Lower leg skin (tissue), 4 donors: ENCODE data around the gene OSBPL3. TPM values are rescaled to one million over a fixed set of nuclear protein-coding genes. Genes with fewer than 3 reads are reported as not detected.

Experiments used
- DNase-seq, 2 donors: peaks; one replicate each; pipeline ENCODE4 v3.0.0-alpha.2; 2019; ENCODE audit warnings: low spot score in 2 of 2
- H3K4me3 ChIP-seq: fragments of 200-600 bp; sonication (generic); 2 replicates; pipeline ENCODE4 v1.5.1; 2017; ENCODE audit warnings: mild to moderate bottlenecking, low read depth; ENCODE audit not compliant: poor library complexity, severe bottlenecking
- POLR2A ChIP-seq, 2 donors: fragments of 450-650 bp; IDR thresholded peaks; one replicate each; pipeline ENCODE4 v1.6.1; 2016 to 2017; ENCODE audit warnings: antibody characterized with exemption in 2 of 2, mild to moderate bottlenecking in 1 of 2, moderate library complexity in 1 of 2
- WGBS, 2 donors: methylation state at CpG; one replicate each; pipeline ENCODE4 v1.1.5; 2018; 5-methylcytosine and 5-hydroxymethylcytosine counted together
- intact Hi-C: fragments of 100-400 bp; cut with DNase I; formaldehyde crosslinking; loops from one replicate; pipeline ENCODE4 v1.15.0; 2023; ENCODE audit warnings: low total_unique reads
- total RNA-seq, 4 donors: library from RNA; depleted of rRNA; stranded (reverse); fragments of >200 nt; gene quantifications; one replicate each; pipeline ENCODE4 v1.1.0, GENCODE V29; 2016
- TF ChIP-seq, protein P1 (sequence below), 3 donors: fragments of 450-650 bp; IDR thresholded peaks; one replicate each; pipeline ENCODE4 v1.5.1; 2016; ENCODE audit warnings: antibody characterized with exemption in 3 of 3, mild to moderate bottlenecking in 3 of 3, moderate library complexity in 2 of 3

The OSBPL3 gene
- total RNA-seq, 4 donors from 2014 or later, result 21.9 to 40.3 (median 23.7) TPM

DNA sequence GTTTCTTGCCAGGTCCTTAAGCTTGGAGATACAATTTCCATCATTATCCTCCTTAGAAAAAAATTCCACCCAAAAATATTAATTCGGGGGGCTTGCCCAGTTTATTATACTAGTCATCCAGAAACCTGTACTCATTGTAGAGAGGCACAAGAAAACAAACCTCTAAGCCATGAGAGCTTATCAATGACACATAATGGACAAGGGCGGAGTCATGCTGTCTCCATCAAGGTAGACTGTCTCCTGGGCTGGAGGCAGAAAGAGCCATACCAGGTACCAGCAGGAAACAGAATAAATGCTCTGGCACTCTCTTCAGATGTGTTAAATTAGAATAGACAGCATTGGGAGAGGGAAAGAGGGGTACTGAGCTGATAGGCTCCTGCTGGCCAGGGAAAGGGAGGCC is 153.0 kb downstream of the OSBPL3 start:
- no peak overlapping the region for H3K4me3 ChIP-seq
- intact Hi-C loops, result no loop called here
- peak in 1 of 2 donors; percentile 10 for DNase-seq
- TF ChIP-seq, protein P1, sequence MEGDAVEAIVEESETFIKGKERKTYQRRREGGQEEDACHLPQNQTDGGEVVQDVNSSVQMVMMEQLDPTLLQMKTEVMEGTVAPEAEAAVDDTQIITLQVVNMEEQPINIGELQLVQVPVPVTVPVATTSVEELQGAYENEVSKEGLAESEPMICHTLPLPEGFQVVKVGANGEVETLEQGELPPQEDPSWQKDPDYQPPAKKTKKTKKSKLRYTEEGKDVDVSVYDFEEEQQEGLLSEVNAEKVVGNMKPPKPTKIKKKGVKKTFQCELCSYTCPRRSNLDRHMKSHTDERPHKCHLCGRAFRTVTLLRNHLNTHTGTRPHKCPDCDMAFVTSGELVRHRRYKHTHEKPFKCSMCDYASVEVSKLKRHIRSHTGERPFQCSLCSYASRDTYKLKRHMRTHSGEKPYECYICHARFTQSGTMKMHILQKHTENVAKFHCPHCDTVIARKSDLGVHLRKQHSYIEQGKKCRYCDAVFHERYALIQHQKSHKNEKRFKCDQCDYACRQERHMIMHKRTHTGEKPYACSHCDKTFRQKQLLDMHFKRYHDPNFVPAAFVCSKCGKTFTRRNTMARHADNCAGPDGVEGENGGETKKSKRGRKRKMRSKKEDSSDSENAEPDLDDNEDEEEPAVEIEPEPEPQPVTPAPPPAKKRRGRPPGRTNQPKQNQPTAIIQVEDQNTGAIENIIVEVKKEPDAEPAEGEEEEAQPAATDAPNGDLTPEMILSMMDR (IDR thresholded peaks at IDR 0.05), result no peak
- TF ChIP-seq POLR2A (IDR thresholded peaks at IDR 0.05), result no peak
- WGBS, 2 donors, result 84 to 90% methylated on average over 2 of the region's 2 CpGs

DNA sequence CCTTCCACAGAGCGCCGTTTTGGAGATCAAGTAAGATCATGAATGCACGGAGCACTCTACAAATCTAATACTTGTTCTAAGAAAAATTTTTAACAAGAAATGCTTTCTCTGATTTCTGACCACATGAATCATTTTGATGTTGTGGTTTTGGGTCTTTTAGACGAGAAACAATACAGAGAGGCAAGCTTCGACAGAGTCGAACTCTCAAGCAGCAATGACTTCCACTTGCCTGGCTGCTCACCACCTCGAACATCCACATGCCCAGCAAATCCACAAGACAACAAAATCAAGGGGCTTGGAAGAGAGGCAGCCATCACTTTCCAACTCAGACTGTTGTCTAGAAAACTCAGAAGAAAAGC is 153.3 kb downstream of the OSBPL3 start:
- 75 to 76% methylated on average over 7 of the region's 7 CpGs for WGBS, 2 donors
- H3K4me3 ChIP-seq, result no peak overlapping the region
- no peak for DNase-seq
- intact Hi-C loops, result no loop called here
- TF ChIP-seq, protein P1 (IDR thresholded peaks at IDR 0.05), result no peak
- no peak for TF ChIP-seq POLR2A (IDR thresholded peaks at IDR 0.05)

DNA sequence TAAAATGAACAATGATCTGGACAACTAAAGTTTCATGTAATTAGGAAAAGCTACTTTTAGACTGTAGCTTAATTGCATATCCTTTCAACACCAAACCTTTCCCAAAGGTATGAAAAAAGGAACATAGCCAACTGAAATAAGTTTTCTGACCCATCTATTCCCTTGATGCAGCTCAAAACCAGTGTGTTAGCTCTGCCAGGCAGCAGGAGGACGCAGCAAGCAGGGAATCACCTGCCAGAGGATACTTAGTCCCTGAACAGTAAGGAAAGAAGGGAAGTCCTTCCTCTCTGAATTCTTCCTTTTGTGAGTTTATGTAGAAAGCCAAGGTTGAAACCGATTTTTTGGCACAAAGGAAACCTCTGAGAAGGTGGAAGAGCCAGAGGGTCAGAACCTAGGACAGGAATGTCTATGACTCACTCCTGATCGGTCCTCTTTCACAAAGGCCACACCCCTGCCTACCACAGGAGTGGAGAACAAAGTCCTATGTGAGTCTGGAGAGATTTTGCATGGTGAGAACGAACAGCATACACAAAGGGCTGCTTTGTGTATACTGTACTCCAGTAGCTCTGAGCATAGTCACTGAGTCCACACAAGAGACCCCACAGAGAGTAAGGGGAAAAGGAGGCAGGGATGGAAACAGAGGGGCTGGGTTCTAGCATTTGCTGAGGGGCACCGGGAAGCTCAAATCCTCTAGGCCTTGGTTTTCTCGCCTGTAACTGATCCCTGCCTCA is 153.9 kb downstream of the OSBPL3 start:
- intact Hi-C loops, result no loop called here
- WGBS, 2 donors, result 42 to 45% methylated on average over 6 of the region's 6 CpGs
- DNase-seq, result peak in 1 of 2 donors; percentile 37

DNA sequence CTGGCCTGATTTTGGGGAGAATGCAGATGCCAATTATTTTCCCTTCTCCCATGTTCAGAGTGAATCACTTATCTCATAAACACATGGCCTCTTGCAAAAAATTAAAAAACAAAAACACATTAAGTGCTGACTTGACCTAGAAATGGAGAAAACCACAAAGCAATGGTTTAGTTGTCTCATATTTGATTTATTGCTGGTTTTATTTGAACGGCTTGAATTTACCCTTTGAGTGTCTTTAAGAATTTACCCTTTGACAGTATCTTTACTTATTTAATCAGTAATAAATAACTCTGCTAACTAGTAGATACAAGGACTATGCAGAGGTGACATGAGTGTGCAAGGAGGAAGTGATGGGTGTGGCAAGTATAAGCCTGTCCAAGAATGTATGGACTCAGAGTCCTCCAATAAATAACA is 154.6 kb downstream of the OSBPL3 start:
- intact Hi-C loops, result no loop called here
- TF ChIP-seq, protein P1 (IDR thresholded peaks at IDR 0.05), result no peak
- no peak for TF ChIP-seq POLR2A (IDR thresholded peaks at IDR 0.05)
- WGBS, 2 donors, result 12 to 14% methylated on average over 1 of the region's 1 CpG
- peak in 1 of 2 donors; percentile 8 for DNase-seq
- H3K4me3 ChIP-seq, result no peak overlapping the region

More for the DNA sequence above, 153.9 kb downstream of the OSBPL3 start:
- H3K4me3 ChIP-seq, result no peak overlapping the region
- TF ChIP-seq POLR2A (IDR thresholded peaks at IDR 0.05), result no peak
- TF ChIP-seq, protein P1 (IDR thresholded peaks at IDR 0.05), result no peak

DNA sequence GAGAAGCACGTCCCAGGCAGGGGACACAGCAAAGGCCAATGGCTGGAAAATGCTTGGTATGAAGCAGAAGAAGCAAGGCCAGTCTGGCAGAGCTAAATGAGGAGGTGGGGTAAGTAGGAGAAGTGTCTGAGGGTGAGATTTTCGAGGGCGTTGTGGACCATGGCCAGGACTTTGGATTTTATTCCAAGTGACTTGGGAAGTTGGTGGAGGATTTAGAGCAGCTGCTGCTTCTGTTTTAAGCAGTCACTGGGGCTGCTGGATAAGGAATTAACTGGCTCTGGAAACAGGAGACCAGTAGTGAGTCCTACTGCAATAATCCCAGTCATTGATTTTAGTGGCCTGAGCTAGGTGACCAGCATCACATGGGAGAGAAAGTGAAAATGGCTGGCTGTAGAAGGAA is 155.1 kb downstream of the OSBPL3 start:
- no peak overlapping the region for H3K4me3 ChIP-seq
- no peak for DNase-seq
- TF ChIP-seq, protein P1 (IDR thresholded peaks at IDR 0.05), result no peak
- TF ChIP-seq POLR2A (IDR thresholded peaks at IDR 0.05), result no peak
- 62 to 67% methylated on average over 3 of the region's 3 CpGs for WGBS, 2 donors
- intact Hi-C loops, result loop anchor here (5.0 kb wide), 1 partner anchor 267 kb away; no protein-coding TSS in a partner anchor
